Astrocyte (in vitro differentiated cells and primary cell): Measurements from ENCODE around the gene ATP1B2. TPM values are rescaled to one million over a fixed set of nuclear protein-coding genes. Genes with fewer than 3 reads are reported as not detected.
"Not testable (repeated sequence)": the region's sequence is repeated elsewhere in the genome, so short reads cannot be mapped to it uniquely, and the experiment has no call there.

Experiments
- DNase-seq: peaks from one replicate; pipeline ENCODE4 v3.0.0-alpha.2; 2010; ENCODE audit warnings: low read depth
- FAIRE-seq: peaks from 2 replicates; lab custom pipeline; 2011; peaks lifted over from hg19 to GRCh38; lab: Jason Lieb, UNC
- H2AFZ ChIP-seq: 2 replicates; pipeline ENCODE4 v1.6.0; 2012; ENCODE audit warnings: low read depth, low read length, inconsistent platforms
- H3K27ac ChIP-seq: 2 replicates; pipeline ENCODE4 v1.5.1; 2011; ENCODE audit warnings: low read depth, low read length, inconsistent platforms
- H3K27me3 ChIP-seq: 2 replicates; pipeline ENCODE4 v1.6.0; 2011; ENCODE audit warnings: low read length, inconsistent platforms; ENCODE audit not compliant: insufficient read depth
- H3K36me3 ChIP-seq: 2 replicates; pipeline ENCODE4 v1.5.1; 2011; ENCODE audit warnings: low read length, inconsistent platforms; ENCODE audit not compliant: insufficient read depth
- H3K4me1 ChIP-seq: 2 replicates; pipeline ENCODE4 v1.5.1; 2011; ENCODE audit warnings: low read length, inconsistent platforms; ENCODE audit not compliant: insufficient read depth
- H3K4me2 ChIP-seq: 2 replicates; pipeline ENCODE4 v1.6.0; 2012; ENCODE audit warnings: low read length, inconsistent platforms
- H3K4me3 ChIP-seq: 2 replicates; pipeline ENCODE4 v1.5.1; 2011; ENCODE audit warnings: low read depth, mild to moderate bottlenecking, low read length, inconsistent platforms; ENCODE audit not compliant: insufficient read depth
- H3K79me2 ChIP-seq: 2 replicates; pipeline ENCODE4 v1.6.0; 2012; ENCODE audit warnings: mild to moderate bottlenecking, low read length, inconsistent platforms; ENCODE audit not compliant: insufficient read depth
- H3K9ac ChIP-seq: 2 replicates; pipeline ENCODE4 v1.6.0; 2012; ENCODE audit warnings: mild to moderate bottlenecking, low read length, inconsistent platforms
- H3K9me3 ChIP-seq: 2 replicates; pipeline ENCODE4 v1.5.1; 2012; ENCODE audit warnings: low read depth, mild to moderate bottlenecking, low read length, inconsistent platforms; ENCODE audit not compliant: insufficient read depth
- H4K20me1 ChIP-seq: 2 replicates; pipeline ENCODE4 v1.6.0; 2012; ENCODE audit warnings: low read length, inconsistent platforms; ENCODE audit not compliant: insufficient read depth
- H3K27ac Mint-ChIP-seq: one replicate; pipeline ENCODE4 v1.8.0; 2021; ENCODE audit warnings: mild to moderate bottlenecking, mixed read lengths; ENCODE audit not compliant: unreplicated experiment
- H3K27me3 Mint-ChIP-seq: one replicate; pipeline ENCODE4 v1.8.0; 2021; ENCODE audit warnings: low read depth, mixed read lengths; ENCODE audit not compliant: unreplicated experiment
- H3K36me3 Mint-ChIP-seq: one replicate; pipeline ENCODE4 v1.8.0; 2021; ENCODE audit warnings: low read depth, mixed read lengths; ENCODE audit not compliant: unreplicated experiment
- H3K4me1 Mint-ChIP-seq: one replicate; pipeline ENCODE4 v1.8.0; 2021; ENCODE audit warnings: low read depth, mixed read lengths; ENCODE audit not compliant: unreplicated experiment
- H3K4me3 Mint-ChIP-seq: one replicate; pipeline ENCODE4 v1.8.0; 2021; ENCODE audit warnings: mild to moderate bottlenecking, moderate library complexity, mixed read lengths; ENCODE audit not compliant: unreplicated experiment
- H3K9me3 Mint-ChIP-seq: one replicate; pipeline ENCODE4 v1.8.0; 2021; ENCODE audit warnings: mild to moderate bottlenecking, mixed read lengths; ENCODE audit not compliant: unreplicated experiment
- EZH2 ChIP-seq: IDR thresholded peaks from 2 replicates; pipeline ENCODE4 v1.6.1; 2012; ENCODE audit warnings: mild to moderate bottlenecking, low read length, inconsistent platforms; ENCODE audit not compliant: insufficient read depth
- total RNA-seq: library from RNA; stranded (reverse); gene quantifications from 2 replicates; pipeline ENCODE4 v1.2.1, GENCODE V29; 2021
- TF ChIP-seq, protein P1 (sequence below): IDR thresholded peaks from 2 replicates; pipeline ENCODE4 v1.5.1; 2011; ENCODE audit warnings: low read depth, mild to moderate bottlenecking, inconsistent platforms, low read length, moderate library complexity; ENCODE audit not compliant: insufficient read depth

Gene ATP1B2
- total RNA-seq, 1 donor from 2014 or later = 0.89 TPM

DNA sequence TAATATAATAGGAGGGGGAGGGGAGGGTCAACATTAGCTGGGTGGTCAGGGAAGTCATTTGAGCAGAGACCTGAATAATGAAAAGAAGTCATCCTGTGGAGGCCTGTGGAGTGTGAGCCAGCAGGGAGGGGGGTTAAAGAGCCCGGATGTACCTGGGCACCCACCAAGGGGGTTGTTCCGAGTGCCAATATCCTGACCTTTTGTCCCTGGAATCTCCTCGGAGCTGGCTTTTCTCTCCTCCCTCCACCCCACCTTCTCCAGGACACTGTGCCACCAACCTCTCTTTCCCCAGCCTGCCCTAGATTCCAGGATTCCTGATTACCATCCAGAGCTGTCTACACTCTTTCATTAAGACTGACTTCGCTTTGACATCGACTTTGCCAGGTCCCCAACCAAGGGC is 14.6 kb upstream of the ATP1B2 start:
- no peak for DNase-seq
- Histone ChIP-seq H3K27me3 (no peaks in the 10 kb centered on the region), H2AFZ (no peak overlapping the region), H3K4me3 (no peak overlapping the region), H3K4me1 (no peaks in the 10 kb centered on the region), H3K9me3 (no peaks in the 10 kb centered on the region), H3K36me3 (no peaks in the 10 kb centered on the region), H4K20me1 (no peaks in the 10 kb centered on the region), H3K9ac (no peak overlapping the region), H3K27ac (no peak overlapping the region), H3K4me2 (no peak overlapping the region), H3K79me2 (no peaks in the 10 kb centered on the region)
- no peaks in the 10 kb centered on the region for H3K36me3 Mint-ChIP-seq
- FAIRE-seq = no peak
- H3K27me3 Mint-ChIP-seq = peaks cover 4% of the 10 kb centered on the region
- H3K9me3 Mint-ChIP-seq = no peaks in the 10 kb centered on the region
- no peak for TF ChIP-seq EZH2
- TF ChIP-seq, protein P1, sequence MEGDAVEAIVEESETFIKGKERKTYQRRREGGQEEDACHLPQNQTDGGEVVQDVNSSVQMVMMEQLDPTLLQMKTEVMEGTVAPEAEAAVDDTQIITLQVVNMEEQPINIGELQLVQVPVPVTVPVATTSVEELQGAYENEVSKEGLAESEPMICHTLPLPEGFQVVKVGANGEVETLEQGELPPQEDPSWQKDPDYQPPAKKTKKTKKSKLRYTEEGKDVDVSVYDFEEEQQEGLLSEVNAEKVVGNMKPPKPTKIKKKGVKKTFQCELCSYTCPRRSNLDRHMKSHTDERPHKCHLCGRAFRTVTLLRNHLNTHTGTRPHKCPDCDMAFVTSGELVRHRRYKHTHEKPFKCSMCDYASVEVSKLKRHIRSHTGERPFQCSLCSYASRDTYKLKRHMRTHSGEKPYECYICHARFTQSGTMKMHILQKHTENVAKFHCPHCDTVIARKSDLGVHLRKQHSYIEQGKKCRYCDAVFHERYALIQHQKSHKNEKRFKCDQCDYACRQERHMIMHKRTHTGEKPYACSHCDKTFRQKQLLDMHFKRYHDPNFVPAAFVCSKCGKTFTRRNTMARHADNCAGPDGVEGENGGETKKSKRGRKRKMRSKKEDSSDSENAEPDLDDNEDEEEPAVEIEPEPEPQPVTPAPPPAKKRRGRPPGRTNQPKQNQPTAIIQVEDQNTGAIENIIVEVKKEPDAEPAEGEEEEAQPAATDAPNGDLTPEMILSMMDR = no peak
- no peak overlapping the region for H3K4me3 Mint-ChIP-seq
- no peak overlapping the region for H3K27ac Mint-ChIP-seq
- no peaks in the 10 kb centered on the region for H3K4me1 Mint-ChIP-seq

DNA sequence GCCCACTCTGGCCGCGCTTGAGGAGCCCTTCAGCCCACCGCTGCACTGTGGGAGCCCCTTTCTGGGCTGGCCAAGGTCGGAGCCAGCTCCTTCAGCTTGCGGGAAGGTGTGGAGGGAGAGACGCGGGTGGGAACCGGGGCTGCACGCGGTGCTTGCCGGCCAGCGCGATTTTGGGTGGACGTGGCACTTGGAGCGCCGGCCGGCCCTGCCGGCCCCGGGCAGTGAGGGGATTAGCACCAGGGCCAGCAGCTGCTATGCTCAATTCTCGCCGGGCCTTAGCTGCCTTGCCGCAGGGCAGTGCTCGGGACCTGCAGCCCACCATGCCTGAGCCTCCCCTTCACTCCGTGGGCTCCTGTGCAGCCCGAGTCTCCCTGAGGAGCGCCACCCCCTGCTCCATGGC is 9.9 kb upstream of the ATP1B2 start:
- Mint-ChIP-seq H3K9me3 (peaks cover 4% of the 10 kb centered on the region), H3K27ac (no peak overlapping the region), H3K4me1 (no peaks in the 10 kb centered on the region), H3K36me3 (peaks cover 2% of the 10 kb centered on the region), H3K27me3 (peaks cover 11% of the 10 kb centered on the region), H3K4me3 (no peak overlapping the region)
- TF ChIP-seq, protein P1 = no peak
- no peak for TF ChIP-seq EZH2
- H3K4me3 ChIP-seq = no peak overlapping the region
- no peaks in the 10 kb centered on the region for H3K27me3 ChIP-seq
- FAIRE-seq = no peak
- H3K79me2 ChIP-seq = no peaks in the 10 kb centered on the region
- no peaks in the 10 kb centered on the region for H3K4me1 ChIP-seq
- H3K4me2 ChIP-seq = no peak overlapping the region
- H3K27ac ChIP-seq = no peak overlapping the region
- no peaks in the 10 kb centered on the region for H3K36me3 ChIP-seq
- DNase-seq = no peak
- H4K20me1 ChIP-seq = no peaks in the 10 kb centered on the region
- H3K9ac ChIP-seq = no peak overlapping the region
- H3K9me3 ChIP-seq = no peaks in the 10 kb centered on the region
- no peak overlapping the region for H2AFZ ChIP-seq

DNA sequence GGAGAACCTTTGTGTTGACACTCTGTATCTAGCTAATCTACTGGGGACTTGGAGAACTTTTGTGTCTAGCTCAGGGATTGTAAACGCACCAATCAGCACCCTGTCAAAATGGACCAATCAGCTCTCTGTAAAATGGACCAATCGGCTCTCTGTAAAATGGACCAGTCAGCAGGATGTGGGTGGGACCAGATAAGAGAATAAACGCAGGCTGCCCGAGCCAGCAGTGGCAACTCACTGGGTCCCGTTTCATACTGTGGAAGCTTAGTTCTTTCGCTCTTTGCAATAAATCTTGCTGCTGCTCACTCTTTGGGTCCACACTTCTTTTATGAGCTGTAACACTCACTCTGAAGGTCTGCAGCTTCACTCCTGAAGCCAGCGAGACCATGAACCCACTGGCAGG is 9.1 kb upstream of the ATP1B2 start:
- H3K36me3 ChIP-seq, H3K4me1 Mint-ChIP-seq, H3K9ac ChIP-seq, H3K4me3 Mint-ChIP-seq, H3K9me3 ChIP-seq, H3K4me2 ChIP-seq, H3K79me2 ChIP-seq, H3K27ac Mint-ChIP-seq, H2AFZ ChIP-seq, DNase-seq, FAIRE-seq, H3K9me3 Mint-ChIP-seq, H3K4me3 ChIP-seq, H3K36me3 Mint-ChIP-seq, H4K20me1 ChIP-seq, H3K27me3 ChIP-seq, H3K4me1 ChIP-seq, H3K27ac ChIP-seq: not testable (repeated sequence)
- H3K27me3 Mint-ChIP-seq = peaks cover 16% of the 10 kb centered on the region
